ENCODE results near the gene FSTL4. TPM values are rescaled to one million over a fixed set of nuclear protein-coding genes. Genes with fewer than 3 reads are reported as not detected.

The FSTL4 gene
- total and polyA plus RNA-seq, 2 donors (not counting 1 experiment from before 2014, with no cell fraction given): 0.31 to 6.7 TPM

DNA sequence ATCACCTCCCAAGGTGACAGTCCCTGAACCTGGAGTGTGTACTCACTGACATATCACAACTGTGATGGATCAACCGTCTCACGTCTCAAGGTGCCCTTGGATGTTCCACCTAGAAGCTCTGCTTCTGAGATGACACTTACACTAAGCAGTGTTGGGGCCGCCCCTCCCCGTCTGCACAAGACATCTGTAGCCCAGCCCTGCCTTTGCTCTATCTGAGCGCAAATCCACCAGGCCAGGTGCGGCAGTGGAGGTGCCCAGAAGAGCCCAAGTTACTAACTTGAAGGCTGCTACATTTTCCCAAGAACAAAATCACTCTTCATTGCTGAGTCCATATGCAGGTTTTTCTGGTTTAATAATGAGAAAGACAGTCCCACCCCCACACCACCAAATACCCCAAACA lies 148.3 kb downstream of the FSTL4 start:
- Mint-ChIP-seq H3K9me3 (ENCODE audit: insufficient read depth) (no peaks in the 10 kb centered on the region), H3K27me3 (peaks cover 3% of the 10 kb centered on the region), H3K27ac (no peak overlapping the region), H3K4me1 (no peaks in the 10 kb centered on the region), H3K4me3 (no peak overlapping the region)
- no peak for TF ChIP-seq EZH2 (IDR thresholded peaks at IDR 0.05; ENCODE audit: borderline replicate concordance, insufficient read depth, low read depth, low read length, poor library complexity, severe bottlenecking)
- Histone ChIP-seq H3K27ac (ENCODE audit: low read length in 2 of 2) (no peak overlapping the region), H2AFZ (ENCODE audit: insufficient read depth, low read depth, low read length, poor library complexity, severe bottlenecking) (no peak overlapping the region), H3K79me2 (ENCODE audit: control insufficient read depth, insufficient read depth, low read length) (no peaks in the 10 kb centered on the region), H3K9me3 (ENCODE audit: control extremely low read depth in 1 of 3, control insufficient read depth in 2 of 3, insufficient read depth in 1 of 3, low read length in 2 of 3) (no peaks in the 10 kb centered on the region), H3K4me3 (ENCODE audit: control extremely low read depth in 1 of 5, extremely low read depth in 1 of 5, insufficient read depth in 1 of 5, low read depth in 2 of 5, low read length in 4 of 5) (no peak overlapping the region), H3K9ac (ENCODE audit: low read length) (no peak overlapping the region), H3K4me1 (ENCODE audit: control insufficient read depth in 2 of 2, insufficient read depth in 2 of 2, low read length in 2 of 2) (no peaks in the 10 kb centered on the region), H4K20me1 (ENCODE audit: control insufficient read depth, insufficient read depth, low read length, poor library complexity, severe bottlenecking) (no peaks in the 10 kb centered on the region), H3K27me3 (replicated peaks in 1 of 4; ENCODE audit: control extremely low read depth in 1 of 4, control insufficient read depth in 3 of 4, insufficient read depth in 4 of 4, low read length in 3 of 4) (no peaks in the 10 kb centered on the region), H3K36me3 (replicated peaks in 1 of 2; ENCODE audit: control extremely low read depth in 1 of 2, control insufficient read depth in 1 of 2, extremely low read depth in 1 of 2, insufficient read depth in 2 of 2, low read length in 1 of 2) (no peaks in the 10 kb centered on the region), H3K4me2 (replicated peaks; ENCODE audit: low read depth, low read length, poor library complexity, severe bottlenecking) (no peak overlapping the region)
- no peak for ATAC-seq (ENCODE audit: low read depth)
- 97% methylated on average over 6 of the region's 6 CpGs for WGBS (ENCODE audit: insufficient coverage)
- POLR2A ChIA-PET: no interaction called here
- CTCF ChIA-PET: no interaction called here
- intact Hi-C loops (cut with micrococcal nuclease): no loop called here
- no peak for DNase-seq

- Mint-ChIP-seq H3K9me3 (ENCODE audit: insufficient read depth) (no peaks in the 10 kb centered on the region), H3K4me1 (no peaks in the 10 kb centered on the region), H3K27ac (no peak overlapping the region), H3K27me3 (no peaks in the 10 kb centered on the region), H3K4me3 (no peak overlapping the region)
- WGBS (ENCODE audit: insufficient coverage): 88% methylated on average over 3 of the region's 5 CpGs
- ATAC-seq (ENCODE audit: low read depth) (no peak), DNase-seq (no peak)
- H2AFZ ChIP-seq (ENCODE audit: insufficient read depth, low read depth, low read length, poor library complexity, severe bottlenecking): no peak overlapping the region
- no peaks in the 10 kb centered on the region for H3K36me3 ChIP-seq (replicated peaks in 1 of 2; ENCODE audit: control extremely low read depth in 1 of 2, control insufficient read depth in 1 of 2, extremely low read depth in 1 of 2, insufficient read depth in 2 of 2, low read length in 1 of 2)
- H3K4me2 ChIP-seq (replicated peaks; ENCODE audit: low read depth, low read length, poor library complexity, severe bottlenecking): no peak overlapping the region
- H3K27me3 ChIP-seq (replicated peaks in 1 of 4; ENCODE audit: control extremely low read depth in 1 of 4, control insufficient read depth in 3 of 4, insufficient read depth in 4 of 4, low read length in 3 of 4): no peaks in the 10 kb centered on the region
- no peak overlapping the region for H3K27ac ChIP-seq (ENCODE audit: low read length in 2 of 2)
- CTCF ChIA-PET: no interaction called here
- POLR2A ChIA-PET: interaction anchor here (0.5 kb wide), 1 partner anchor 1564 kb away, joined by 4 read pairs; no protein-coding TSS in a partner anchor
- no peaks in the 10 kb centered on the region for H3K9me3 ChIP-seq (ENCODE audit: control extremely low read depth in 1 of 3, control insufficient read depth in 2 of 3, insufficient read depth in 1 of 3, low read length in 2 of 3)
- H3K4me3 ChIP-seq (ENCODE audit: control extremely low read depth in 1 of 5, extremely low read depth in 1 of 5, insufficient read depth in 1 of 5, low read depth in 2 of 5, low read length in 4 of 5): no peak overlapping the region
- no peaks in the 10 kb centered on the region for H3K79me2 ChIP-seq (ENCODE audit: control insufficient read depth, insufficient read depth, low read length)
- intact Hi-C loops (cut with micrococcal nuclease): no loop called here
- no peaks in the 10 kb centered on the region for H3K4me1 ChIP-seq (ENCODE audit: control insufficient read depth in 2 of 2, insufficient read depth in 2 of 2, low read length in 2 of 2)
- TF ChIP-seq CTCF (IDR thresholded peaks at IDR 0.05) (no peak), EZH2 (IDR thresholded peaks at IDR 0.05; ENCODE audit: borderline replicate concordance, insufficient read depth, low read depth, low read length, poor library complexity, severe bottlenecking) (no peak)
- H3K9ac ChIP-seq (ENCODE audit: low read length): no peak overlapping the region
- H4K20me1 ChIP-seq (ENCODE audit: control insufficient read depth, insufficient read depth, low read length, poor library complexity, severe bottlenecking): no peaks in the 10 kb centered on the region
These were observed 150.4 kb downstream of the FSTL4 start for GRCh38 chr5:133461796-133462516.

Measured in B cell (primary cell).